ENCODE data around the gene WDCP.

DNA sequence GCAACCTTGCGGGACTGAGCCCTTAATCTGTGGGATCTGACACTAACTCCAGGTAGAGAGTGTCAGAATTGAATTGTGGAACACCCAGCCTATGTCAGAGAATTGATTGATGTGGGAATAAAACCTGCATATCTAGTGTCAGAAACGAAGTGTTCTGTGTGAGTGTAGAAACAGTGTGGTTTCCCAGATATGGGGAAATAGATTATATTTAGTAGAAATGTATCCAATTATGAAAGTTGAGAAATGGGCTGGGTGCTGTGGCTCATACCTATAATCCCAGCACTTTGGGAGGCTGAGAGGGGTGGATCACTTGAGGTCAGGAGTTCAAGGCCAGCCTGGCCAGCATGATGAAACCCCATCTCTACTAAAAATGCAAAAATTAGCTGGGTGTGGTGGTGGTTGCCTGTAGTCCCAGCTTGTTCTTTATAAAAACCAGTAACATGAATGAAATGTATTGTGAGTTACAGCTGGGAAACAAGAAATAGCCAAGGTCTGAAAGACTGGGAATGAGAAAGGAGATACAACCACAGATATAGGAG, 41.7 kb upstream of the WDCP start:
- TF ChIP-seq, protein P1, sequence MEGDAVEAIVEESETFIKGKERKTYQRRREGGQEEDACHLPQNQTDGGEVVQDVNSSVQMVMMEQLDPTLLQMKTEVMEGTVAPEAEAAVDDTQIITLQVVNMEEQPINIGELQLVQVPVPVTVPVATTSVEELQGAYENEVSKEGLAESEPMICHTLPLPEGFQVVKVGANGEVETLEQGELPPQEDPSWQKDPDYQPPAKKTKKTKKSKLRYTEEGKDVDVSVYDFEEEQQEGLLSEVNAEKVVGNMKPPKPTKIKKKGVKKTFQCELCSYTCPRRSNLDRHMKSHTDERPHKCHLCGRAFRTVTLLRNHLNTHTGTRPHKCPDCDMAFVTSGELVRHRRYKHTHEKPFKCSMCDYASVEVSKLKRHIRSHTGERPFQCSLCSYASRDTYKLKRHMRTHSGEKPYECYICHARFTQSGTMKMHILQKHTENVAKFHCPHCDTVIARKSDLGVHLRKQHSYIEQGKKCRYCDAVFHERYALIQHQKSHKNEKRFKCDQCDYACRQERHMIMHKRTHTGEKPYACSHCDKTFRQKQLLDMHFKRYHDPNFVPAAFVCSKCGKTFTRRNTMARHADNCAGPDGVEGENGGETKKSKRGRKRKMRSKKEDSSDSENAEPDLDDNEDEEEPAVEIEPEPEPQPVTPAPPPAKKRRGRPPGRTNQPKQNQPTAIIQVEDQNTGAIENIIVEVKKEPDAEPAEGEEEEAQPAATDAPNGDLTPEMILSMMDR (IDR thresholded peaks at IDR 0.05) = no peak
- no peak for TF ChIP-seq POLR2AphosphoS5 (IDR thresholded peaks at IDR 0.05)
